HepG2 (cell line): Measurements from ENCODE around the gene METTL27. TPM values are rescaled to one million over a fixed set of nuclear protein-coding genes. Genes with fewer than 3 reads are reported as not detected.

ENCODE experiments used
- ATAC-seq: fragments of 200-7000 bp; cut with Tn5 transposase; 3 replicates; pipeline ENCODE4 v1.9.1; 2020; ENCODE audit warnings: mild to moderate bottlenecking, moderate library complexity
- BruUV-seq: library from RNA; stranded (reverse); fragments of 400-500 nt; replicated peaks from 2 replicates; lab custom pipeline; 2021; lab: Mats Ljungman, UMichigan
- CTCF ChIA-PET: fragments of 300-600 bp; formaldehyde crosslinking; extraction: SDS; loops from one replicate; lab custom pipeline; 2021; ENCODE audit warnings: low total read pairs, inconsistent platforms, low intra/inter-chr PET ratio; lab: Yijun Ruan, JAX
- POLR2A ChIA-PET: fragments of 350-600 bp; sonication (Branson Sonifier 250); formaldehyde crosslinking; loops from one replicate; lab custom pipeline; 2020; ENCODE audit warnings: antibody characterized with exemption, inconsistent platforms; lab: Yijun Ruan, JAX
- DNase-seq: peaks from one replicate; pipeline ENCODE4 v3.0.0-alpha.2; 2015; ENCODE audit warnings: low spot score
- FAIRE-seq: peaks from 3 replicates; lab custom pipeline; 2011; peaks lifted over from hg19 to GRCh38; lab: Jason Lieb, UNC
- H2AFZ ChIP-seq: one replicate; pipeline ENCODE4 v1.6.1; 2011; ENCODE audit warnings: low read length, inconsistent platforms
- H3K27ac ChIP-seq: fragments of 300-600 bp; 3 replicates; pipeline ENCODE4 v1.8.0; 2011; ENCODE audit warnings: mixed run types, mild to moderate bottlenecking, mixed read lengths, low read length, inconsistent platforms; ENCODE audit not compliant: insufficient read depth; ENCODE audit errors: extremely low read length
- H3K27me3 ChIP-seq, 2 experiments: fragments of 200-600 bp in 1 of 2; 2 replicates in 1 of 2; 3 replicates in 1 of 2; pipeline versions ENCODE4 v1.6.0 to v1.8.0; 2011; ENCODE audit warnings: low read length in 2 of 2, mild to moderate bottlenecking in 2 of 2, moderate library complexity in 2 of 2, inconsistent platforms in 1 of 2; ENCODE audit not compliant: insufficient read depth in 2 of 2, control insufficient read depth in 1 of 2
- H3K36me3 ChIP-seq, 2 experiments: fragments of 200-600 bp in 1 of 2; replicated peaks in 1 of 2; 2 replicates in 1 of 2; 3 replicates in 1 of 2; pipeline versions ENCODE4 v1.5.1 to v1.8.0; 2011; ENCODE audit warnings: low read length in 2 of 2, inconsistent platforms in 1 of 2; ENCODE audit not compliant: insufficient read depth in 2 of 2, control insufficient read depth in 1 of 2
- H3K4me1 ChIP-seq: 2 replicates; pipeline ENCODE4 v1.5.1; 2012; ENCODE audit warnings: low read length, inconsistent platforms; ENCODE audit not compliant: insufficient read depth
- H3K4me2 ChIP-seq: 2 replicates; pipeline ENCODE4 v1.6.0; 2011; ENCODE audit warnings: low read depth, low read length, inconsistent platforms
- H3K4me3 ChIP-seq, 3 experiments: fragments of 200-600 bp in 1 of 3; sonication (generic), shearing (Covaris generic) in 1 of 3; replicated peaks in 1 of 3; 2 replicates each; pipeline ENCODE4 v1.5.1; 2011 to 2016; ENCODE audit warnings: low read length in 3 of 3, inconsistent platforms in 2 of 3, low read depth in 2 of 3, mild to moderate bottlenecking in 2 of 3, control low read depth in 1 of 3, mixed read lengths in 1 of 3; ENCODE audit not compliant: insufficient read depth in 1 of 3
- H3K79me2 ChIP-seq: one replicate; pipeline ENCODE4 v1.6.1; 2011; ENCODE audit warnings: low read length, inconsistent platforms; ENCODE audit not compliant: insufficient read depth
- H3K9ac ChIP-seq: 2 replicates; pipeline ENCODE4 v1.6.0; 2011; ENCODE audit warnings: mild to moderate bottlenecking, low read depth, low read length, inconsistent platforms; ENCODE audit not compliant: insufficient read depth
- H3K9me3 ChIP-seq: 2 replicates; pipeline ENCODE4 v1.5.1; 2012; ENCODE audit warnings: mild to moderate bottlenecking, low read length
- H4K20me1 ChIP-seq: 2 replicates; pipeline ENCODE4 v1.6.0; 2011; ENCODE audit warnings: inconsistent platforms, mild to moderate bottlenecking, low read length, moderate library complexity; ENCODE audit not compliant: insufficient read depth
- ARNT ChIP-seq: fragments of 450-650 bp; IDR thresholded peaks from 2 replicates; pipeline ENCODE4 v1.6.1; 2017
- BRCA1 ChIP-seq: sonication (generic); formaldehyde crosslinking; IDR thresholded peaks from 2 replicates; pipeline ENCODE4 v1.4.0; 2020; ENCODE audit warnings: missing genetic modification reagents
- FOSL2 ChIP-seq: sonication (generic); formaldehyde crosslinking; IDR thresholded peaks from 2 replicates; pipeline ENCODE4 v1.4.0; 2020; ENCODE audit warnings: missing genetic modification reagents
- FOXM1 ChIP-seq: sonication (generic); formaldehyde crosslinking; IDR thresholded peaks from 2 replicates; pipeline ENCODE4 v1.5.0; 2020; ENCODE audit warnings: missing genetic modification reagents
- GPN1 ChIP-seq: sonication (generic); formaldehyde crosslinking; IDR thresholded peaks from 2 replicates; pipeline ENCODE4 v1.5.1; 2020; ENCODE audit warnings: missing genetic modification reagents, borderline replicate concordance
- HES4 ChIP-seq: sonication (generic); formaldehyde crosslinking; IDR thresholded peaks from 2 replicates; pipeline ENCODE4 v1.9.0; 2021; ENCODE audit warnings: mild to moderate bottlenecking, missing genetic modification reagents, borderline replicate concordance
- MTF1 ChIP-seq: sonication (generic); formaldehyde crosslinking; IDR thresholded peaks from 2 replicates; pipeline ENCODE4 v1.5.0; 2020; ENCODE audit warnings: missing genetic modification reagents
- NBN ChIP-seq: fragments of 450-650 bp; conservative IDR thresholded peaks from 2 replicates; pipeline ENCODE4 v1.6.1; 2017
- NR2C2 ChIP-seq: sonication (generic); formaldehyde crosslinking; IDR thresholded peaks from 2 replicates; pipeline ENCODE4 v1.4.0; 2020; ENCODE audit warnings: missing genetic modification reagents, mild to moderate bottlenecking, moderate library complexity, borderline replicate concordance
- PHF21A ChIP-seq: sonication (generic); formaldehyde crosslinking; IDR thresholded peaks from 2 replicates; pipeline ENCODE4 v1.5.0; 2020; ENCODE audit warnings: mild to moderate bottlenecking, missing genetic modification reagents
- POLR2A ChIP-seq, 2 experiments: IDR thresholded peaks; 2 replicates each; pipeline ENCODE4 v1.6.1; 2011; ENCODE audit warnings: low read depth in 2 of 2, low read length in 2 of 2, mild to moderate bottlenecking in 1 of 2, moderate library complexity in 1 of 2; ENCODE audit not compliant: insufficient read depth in 1 of 2
- POLR2AphosphoS5 ChIP-seq: IDR thresholded peaks from 2 replicates; pipeline ENCODE4 v1.6.1; 2012; ENCODE audit warnings: low read depth, low read length
- STAG1 ChIP-seq: sonication (generic); formaldehyde crosslinking; IDR thresholded peaks from 2 replicates; pipeline ENCODE4 v1.4.0; 2020; ENCODE audit warnings: missing genetic modification reagents
- ZNF224 ChIP-seq: sonication (generic); formaldehyde crosslinking; IDR thresholded peaks from 2 replicates; pipeline ENCODE4 v1.5.0; 2020; ENCODE audit warnings: mild to moderate bottlenecking, missing genetic modification reagents
- ZNF788 ChIP-seq: sonication (generic); formaldehyde crosslinking; IDR thresholded peaks from 2 replicates; pipeline ENCODE4 v1.5.0; 2020; ENCODE audit warnings: mild to moderate bottlenecking, missing genetic modification reagents, borderline replicate concordance
- ZSCAN25 ChIP-seq: sonication (generic); formaldehyde crosslinking; IDR thresholded peaks from 2 replicates; pipeline ENCODE4 v1.8.0; 2022; ENCODE audit warnings: mild to moderate bottlenecking, missing genetic modification reagents
- WGBS: methylation state at CpG from one replicate; pipeline ENCODE4 v1.1.6; 2017; ENCODE audit warnings: low lambda C conversion rate; 5-methylcytosine and 5-hydroxymethylcytosine counted together
- in situ Hi-C: cut with HindIII; loops from 2 replicates; pipeline ENCODE4 v1.10.0; 2017; ENCODE audit warnings: low pct_unique_long_range_greater_than_20kb; ENCODE audit not compliant: extremely low pct_ligation_motif_present
- intact Hi-C: fragments of 100-400 bp; cut with micrococcal nuclease; formaldehyde crosslinking; loops from one replicate; pipeline ENCODE4 v1.10.0; 2022; ENCODE audit not compliant: unreplicated experiment
- polyA plus RNA-seq, 8 experiments: library from polyadenylated mRNA; depleted of rRNA in 3 of 8; stranded (reverse) in 7 of 8; unstranded in 1 of 8; fragments of >200 nt; fragmentation: Illumina TruSeq in 4 of 8; extraction: Trizol in 4 of 8; gene quantifications; 2 replicates each; pipeline versions ENCODE4 v1.2.1 to v1.2.3, GENCODE V29; 2011 to 2016; ENCODE audit warnings: low read depth in 4 of 8, missing spikeins in 1 of 8, mixed read lengths in 1 of 8; ENCODE audit not compliant: insufficient read depth in 1 of 8
- total RNA-seq, 5 experiments: library from RNA; depleted of rRNA; stranded (reverse); fragments of >200 nt; fragmentation: Illumina TruSeq; extraction: Trizol; gene quantifications; 2 replicates each; pipeline ENCODE4 v1.2.3, GENCODE V29; 2016; ENCODE audit warnings: low read depth in 1 of 5
- TF ChIP-seq, protein P1 (sequence below): sonication (generic); formaldehyde crosslinking; IDR thresholded peaks from 2 replicates; pipeline ENCODE4 v1.4.0; 2020; ENCODE audit warnings: missing genetic modification reagents
- TF ChIP-seq, protein P2 (sequence below): IDR thresholded peaks from 2 replicates; pipeline ENCODE4 v1.6.1; 2016; ENCODE audit warnings: missing genetic modification reagents, missing compliant biosample characterization
- TF ChIP-seq, protein P3 (sequence below): sonication (generic); formaldehyde crosslinking; IDR thresholded peaks from 2 replicates; pipeline ENCODE4 v1.4.0; 2020; ENCODE audit warnings: mild to moderate bottlenecking, missing genetic modification reagents

METTL27 gene
- total and polyA plus RNA-seq, 2 of the 13 experiments (the other 11 are each of a cell fraction or from before 2014, with no cell fraction given), result 2.0 to 3.0 TPM

DNA sequence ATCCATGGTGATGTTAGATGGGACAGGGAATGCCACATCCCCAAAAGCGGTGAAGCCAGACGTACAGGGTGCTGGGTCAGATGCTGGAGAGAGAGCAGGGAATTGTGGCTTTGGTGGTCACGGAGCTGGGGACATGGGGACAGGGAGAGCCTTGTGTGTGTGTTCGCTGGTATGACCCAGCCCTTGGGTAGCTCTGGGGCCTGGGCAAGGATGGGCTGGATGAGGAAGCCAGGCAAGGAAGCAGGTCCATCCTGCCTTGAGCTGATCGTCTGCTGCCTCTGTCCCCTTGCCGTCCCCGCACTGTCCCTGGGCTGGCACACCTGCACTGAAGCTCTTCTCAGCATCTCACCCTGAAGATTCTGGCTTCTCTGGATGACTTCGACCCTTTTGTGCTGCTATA lies 26.9 kb downstream of the METTL27 start:
- WGBS, result 50% methylated on average over 6 of the region's 8 CpGs
- CTCF ChIA-PET, result no interaction called here
- ATAC-seq (no peak), FAIRE-seq (no peak), DNase-seq (no peak)
- H4K20me1 ChIP-seq, result no peaks in the 10 kb centered on the region
- H3K27me3 ChIP-seq, result no peaks in the 10 kb centered on the region
- POLR2A ChIA-PET, result interaction anchor here (1.4 kb wide), 1 partner anchor 15 kb away, joined by 3 read pairs; the partner anchor contains the start of gene CLDN4
- TF ChIP-seq HES4 (no peak), GPN1 (CRISPR knock-in tag) (no peak), STAG1 (CRISPR knock-in tag) (no peak), POLR2AphosphoS5 (no peak), FOSL2 (CRISPR knock-in tag) (no peak), ZNF224 (CRISPR knock-in tag) (no peak), POLR2A (IDR thresholded peaks at IDR 0.05; ENCODE audit: insufficient read depth in 1 of 2, low read depth in 2 of 2, low read length in 2 of 2) (no peak), ARNT (no peak), ZSCAN25 (no peak)
- TF ChIP-seq, protein P1, sequence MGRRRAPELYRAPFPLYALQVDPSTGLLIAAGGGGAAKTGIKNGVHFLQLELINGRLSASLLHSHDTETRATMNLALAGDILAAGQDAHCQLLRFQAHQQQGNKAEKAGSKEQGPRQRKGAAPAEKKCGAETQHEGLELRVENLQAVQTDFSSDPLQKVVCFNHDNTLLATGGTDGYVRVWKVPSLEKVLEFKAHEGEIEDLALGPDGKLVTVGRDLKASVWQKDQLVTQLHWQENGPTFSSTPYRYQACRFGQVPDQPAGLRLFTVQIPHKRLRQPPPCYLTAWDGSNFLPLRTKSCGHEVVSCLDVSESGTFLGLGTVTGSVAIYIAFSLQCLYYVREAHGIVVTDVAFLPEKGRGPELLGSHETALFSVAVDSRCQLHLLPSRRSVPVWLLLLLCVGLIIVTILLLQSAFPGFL (CRISPR knock-in tag), result no peak
- no peaks in the 10 kb centered on the region for H3K9me3 ChIP-seq
- H3K36me3 ChIP-seq, result no peaks in the 10 kb centered on the region
- no peak overlapping the region for H3K4me3 ChIP-seq
- no TSS peak for BruUV-seq
- no peak overlapping the region for H3K4me2 ChIP-seq
- H3K79me2 ChIP-seq, result no peaks in the 10 kb centered on the region
- intact Hi-C loops, result no loop called here
- no peak overlapping the region for H3K9ac ChIP-seq
- H3K4me1 ChIP-seq, result no peaks in the 10 kb centered on the region
- H3K27ac ChIP-seq, result no peak overlapping the region
- in situ Hi-C loops, result no loop called here
- H2AFZ ChIP-seq, result no peak overlapping the region

DNA sequence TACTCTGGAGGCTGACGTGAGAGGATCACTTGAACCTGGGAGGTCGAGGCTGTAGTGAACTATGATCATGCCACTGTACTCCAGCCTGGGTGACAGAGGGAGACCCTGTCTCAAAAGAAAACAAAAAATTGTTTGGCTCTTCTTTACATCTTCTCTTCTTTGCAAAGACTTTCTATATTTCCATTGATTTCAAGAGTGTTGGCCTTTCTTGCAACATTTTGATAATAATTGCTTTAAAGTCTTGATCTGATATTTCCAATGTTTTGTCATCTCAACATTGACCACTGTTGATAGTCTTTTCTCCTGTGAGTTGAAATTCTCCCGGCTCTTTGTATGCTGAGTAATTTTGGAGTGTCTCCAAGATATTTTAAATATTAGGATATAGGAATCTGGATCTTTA lies 29.3 kb downstream of the METTL27 start:
- DNase-seq (no peak), FAIRE-seq (no peak), ATAC-seq (no peak)
- no peak overlapping the region for H2AFZ ChIP-seq
- no peaks in the 10 kb centered on the region for H4K20me1 ChIP-seq
- intact Hi-C loops, result no loop called here
- H3K4me3 ChIP-seq, result no peak overlapping the region
- H3K9ac ChIP-seq, result no peak overlapping the region
- POLR2A ChIA-PET, result no interaction called here
- no peaks in the 10 kb centered on the region; a peak in 2 of 5 replicates for H3K27me3 ChIP-seq
- H3K27ac ChIP-seq, result no peak overlapping the region
- no peaks in the 10 kb centered on the region for H3K79me2 ChIP-seq
- 2% methylated on average over 3 of the region's 3 CpGs for WGBS
- BruUV-seq, result no TSS peak
- CTCF ChIA-PET, result interaction anchor here (3.5 kb wide), 1 partner anchor 42 kb away, joined by 62 read pairs; no protein-coding TSS in a partner anchor
- H3K4me1 ChIP-seq, result no peaks in the 10 kb centered on the region
- H3K9me3 ChIP-seq, result no peaks in the 10 kb centered on the region
- no peaks in the 10 kb centered on the region for H3K36me3 ChIP-seq
- in situ Hi-C loops, result loop anchor here (5.0 kb wide), 1 partner anchor 44 kb away; no protein-coding TSS in a partner anchor
- no peak overlapping the region for H3K4me2 ChIP-seq
- no peak for TF ChIP-seq PHF21A (CRISPR knock-in tag)
- TF ChIP-seq, protein P2, sequence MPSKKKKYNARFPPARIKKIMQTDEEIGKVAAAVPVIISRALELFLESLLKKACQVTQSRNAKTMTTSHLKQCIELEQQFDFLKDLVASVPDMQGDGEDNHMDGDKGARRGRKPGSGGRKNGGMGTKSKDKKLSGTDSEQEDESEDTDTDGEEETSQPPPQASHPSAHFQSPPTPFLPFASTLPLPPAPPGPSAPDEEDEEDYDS, result no peak
- no peak for TF ChIP-seq ZNF788 (CRISPR knock-in tag)
- no peak for TF ChIP-seq BRCA1 (CRISPR knock-in tag)
- no peak for TF ChIP-seq MTF1 (CRISPR knock-in tag)
- no peak for TF ChIP-seq NR2C2 (CRISPR knock-in tag)
- TF ChIP-seq, protein P3, sequence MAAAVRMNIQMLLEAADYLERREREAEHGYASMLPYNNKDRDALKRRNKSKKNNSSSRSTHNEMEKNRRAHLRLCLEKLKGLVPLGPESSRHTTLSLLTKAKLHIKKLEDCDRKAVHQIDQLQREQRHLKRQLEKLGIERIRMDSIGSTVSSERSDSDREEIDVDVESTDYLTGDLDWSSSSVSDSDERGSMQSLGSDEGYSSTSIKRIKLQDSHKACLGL (CRISPR knock-in tag), result no peak
- TF ChIP-seq FOXM1, result no peak
- TF ChIP-seq NBN, result no peak
